ENCODE measurements around the gene XPR1. TPM values are rescaled to one million over a fixed set of nuclear protein-coding genes. Genes with fewer than 3 reads are reported as not detected.

Gene XPR1
- total and polyA plus RNA-seq, 2 donors = 9.5 to 10.3 TPM

DNA sequence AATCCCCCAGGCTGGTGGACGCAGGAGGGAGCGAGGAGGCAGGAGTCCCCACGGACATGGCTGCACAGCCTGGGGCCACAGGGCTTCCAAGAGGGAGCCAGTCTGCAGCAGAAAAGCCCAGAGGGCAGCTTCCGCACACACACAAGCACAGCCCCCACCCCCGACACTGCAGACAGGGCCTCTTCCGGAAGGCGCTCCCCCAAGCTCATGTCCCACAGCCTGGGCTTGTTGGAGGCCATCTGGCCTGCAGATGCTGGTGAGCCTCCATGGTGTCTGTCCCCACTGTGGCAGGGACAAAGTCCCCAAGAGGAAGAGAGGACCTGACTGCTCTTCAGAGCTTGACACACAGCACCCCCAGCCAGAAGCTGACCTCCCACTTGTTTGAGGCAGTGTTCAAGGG lies 267.4 kb downstream of the XPR1 start:
- Histone ChIP-seq H3K27ac (ENCODE audit: low read depth in 1 of 2, low read length in 1 of 2) (no peak overlapping the region), H3K4me3 (ENCODE audit: low read length in 2 of 2) (no peak overlapping the region), H3K9me3 (ENCODE audit: control insufficient read depth in 2 of 2, insufficient read depth in 1 of 2, low read length in 1 of 2) (no peaks in the 10 kb centered on the region), H3K27me3 (ENCODE audit: control insufficient read depth in 2 of 2, insufficient read depth in 1 of 2, low read length in 1 of 2) (no peaks in the 10 kb centered on the region), H3K36me3 (ENCODE audit: control insufficient read depth in 2 of 2, insufficient read depth in 2 of 2, low read length in 1 of 2) (no peaks in the 10 kb centered on the region), H3K4me1 (ENCODE audit: control insufficient read depth in 2 of 2, insufficient read depth in 2 of 2, low read length in 2 of 2) (peaks cover 0 to 11% of the 10 kb centered on the region in 2 donors)
- no peak for DNase-seq (ENCODE audit: low read depth in 6 of 9, low spot score in 9 of 9)
- WGBS = 89% methylated on average over 7 of the region's 7 CpGs

DNA sequence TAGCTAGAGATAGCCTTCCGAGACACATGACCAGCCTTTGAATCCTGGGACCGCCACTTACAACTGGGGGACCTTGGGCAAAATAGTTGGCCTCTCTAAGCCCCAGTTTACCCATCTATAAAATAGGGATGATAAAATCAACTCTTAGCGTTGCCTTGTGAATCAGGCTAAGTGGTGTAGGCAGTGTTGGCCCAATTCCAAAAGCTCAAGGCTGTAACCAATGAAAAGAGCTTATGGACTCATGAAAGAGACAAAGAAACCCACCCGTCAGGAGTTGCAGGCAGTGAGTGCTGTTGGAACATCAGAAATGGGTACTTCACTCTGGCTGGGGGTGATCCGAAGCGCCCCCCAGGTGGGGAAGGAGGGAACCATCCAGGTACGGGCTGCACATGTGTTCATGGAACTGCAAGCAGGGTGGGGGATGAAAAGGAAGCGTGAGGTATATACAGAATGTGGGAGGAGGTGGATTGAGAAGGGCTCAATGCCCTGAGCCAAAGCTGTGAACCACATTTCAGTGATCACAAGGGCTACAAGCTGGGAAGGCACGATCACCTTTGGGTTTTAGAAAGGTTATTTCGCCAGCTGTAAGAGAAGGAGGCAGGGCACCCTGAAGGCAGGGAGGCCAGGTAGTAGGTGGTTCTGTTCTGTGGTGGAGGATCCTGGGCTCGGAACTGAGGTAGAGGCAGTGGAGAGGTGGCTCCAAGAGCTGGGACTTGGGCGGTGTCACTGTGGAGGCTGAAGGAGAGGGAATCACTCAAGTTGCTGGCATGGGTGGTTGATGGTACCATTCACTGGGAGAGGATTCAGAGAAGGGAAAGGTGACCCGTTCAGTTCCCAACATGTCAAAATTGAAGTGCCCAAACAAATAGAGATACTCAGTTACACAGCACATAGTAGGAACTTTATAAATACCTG lies 269.5 kb downstream of the XPR1 start:
- no peak for DNase-seq (ENCODE audit: low read depth in 6 of 9, low spot score in 9 of 9)
- Histone ChIP-seq H3K4me1 (ENCODE audit: control insufficient read depth in 2 of 2, insufficient read depth in 2 of 2, low read length in 2 of 2) (peaks cover 0 to 8% of the 10 kb centered on the region in 2 donors), H3K27ac (ENCODE audit: low read depth in 1 of 2, low read length in 1 of 2) (no peak overlapping the region), H3K27me3 (ENCODE audit: control insufficient read depth in 2 of 2, insufficient read depth in 1 of 2, low read length in 1 of 2) (no peaks in the 10 kb centered on the region), H3K36me3 (ENCODE audit: control insufficient read depth in 2 of 2, insufficient read depth in 2 of 2, low read length in 1 of 2) (no peaks in the 10 kb centered on the region), H3K9me3 (ENCODE audit: control insufficient read depth in 2 of 2, insufficient read depth in 1 of 2, low read length in 1 of 2) (no peaks in the 10 kb centered on the region), H3K4me3 (ENCODE audit: low read length in 2 of 2) (no peak overlapping the region)
- 92% methylated on average over 13 of the region's 13 CpGs for WGBS

DNA sequence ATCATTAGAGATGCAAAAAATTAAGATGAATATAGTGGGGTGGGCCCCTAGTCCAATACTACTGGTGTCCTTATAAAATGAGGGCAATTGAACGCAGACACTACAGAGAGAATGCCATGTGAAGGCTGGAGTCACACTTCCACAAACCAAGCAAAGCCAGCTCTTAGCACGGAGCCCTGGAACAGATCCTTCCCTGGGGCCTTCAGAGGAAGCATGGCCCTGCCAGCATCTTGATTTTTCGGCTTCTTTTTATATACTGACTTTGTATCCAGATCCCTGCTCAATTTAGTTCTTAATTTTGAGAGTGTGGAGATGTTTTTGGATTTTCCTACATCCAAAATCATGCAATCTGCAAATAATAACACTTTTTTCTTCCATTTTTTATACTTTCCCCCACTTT lies 270.7 kb downstream of the XPR1 start:
- Histone ChIP-seq H3K4me1 (ENCODE audit: control insufficient read depth in 2 of 2, insufficient read depth in 2 of 2, low read length in 2 of 2) (peaks cover 0 to 8% of the 10 kb centered on the region in 2 donors), H3K27me3 (ENCODE audit: control insufficient read depth in 2 of 2, insufficient read depth in 1 of 2, low read length in 1 of 2) (no peaks in the 10 kb centered on the region), H3K9me3 (ENCODE audit: control insufficient read depth in 2 of 2, insufficient read depth in 1 of 2, low read length in 1 of 2) (no peaks in the 10 kb centered on the region), H3K4me3 (ENCODE audit: low read length in 2 of 2) (no peak overlapping the region), H3K27ac (ENCODE audit: low read depth in 1 of 2, low read length in 1 of 2) (no peak overlapping the region), H3K36me3 (ENCODE audit: control insufficient read depth in 2 of 2, insufficient read depth in 2 of 2, low read length in 1 of 2) (no peaks in the 10 kb centered on the region)
- no peak for DNase-seq (ENCODE audit: low read depth in 6 of 9, low spot score in 9 of 9)
- 97% methylated on average over 3 of the region's 3 CpGs for WGBS

DNA sequence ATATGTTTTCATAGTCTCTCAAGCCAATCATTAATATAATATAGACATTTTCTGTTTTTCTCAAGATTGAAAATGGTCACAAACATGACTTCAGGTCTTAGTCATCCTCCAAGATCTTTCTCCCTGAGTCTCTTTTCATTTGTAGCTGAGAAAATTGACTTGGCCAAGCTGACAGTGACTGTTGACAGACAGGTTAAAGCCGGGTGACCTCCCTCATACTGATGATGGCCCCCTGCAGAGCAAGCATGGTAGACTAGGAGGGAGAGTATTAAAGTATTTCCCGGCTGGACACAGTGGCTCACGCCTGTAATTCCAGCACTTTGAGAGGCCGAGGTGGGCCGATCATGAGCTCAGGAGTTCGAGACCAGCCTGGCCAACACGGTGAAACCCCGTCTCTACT lies 274.1 kb downstream of the XPR1 start:
- Histone ChIP-seq H3K4me1 (ENCODE audit: control insufficient read depth in 2 of 2, insufficient read depth in 2 of 2, low read length in 2 of 2) (peaks cover 5 to 6% of the 10 kb centered on the region in 2 donors), H3K4me3 (ENCODE audit: low read length in 2 of 2) (no peak overlapping the region), H3K9me3 (ENCODE audit: control insufficient read depth in 2 of 2, insufficient read depth in 1 of 2, low read length in 1 of 2) (no peaks in the 10 kb centered on the region), H3K27ac (ENCODE audit: low read depth in 1 of 2, low read length in 1 of 2) (no peak overlapping the region), H3K36me3 (ENCODE audit: control insufficient read depth in 2 of 2, insufficient read depth in 2 of 2, low read length in 1 of 2) (no peaks in the 10 kb centered on the region), H3K27me3 (ENCODE audit: control insufficient read depth in 2 of 2, insufficient read depth in 1 of 2, low read length in 1 of 2) (peaks cover 0 to 5% of the 10 kb centered on the region in 2 donors)
- WGBS = 98% methylated on average over 8 of the region's 8 CpGs
- DNase-seq (ENCODE audit: low read depth in 6 of 9, low spot score in 9 of 9) = no peak

DNA sequence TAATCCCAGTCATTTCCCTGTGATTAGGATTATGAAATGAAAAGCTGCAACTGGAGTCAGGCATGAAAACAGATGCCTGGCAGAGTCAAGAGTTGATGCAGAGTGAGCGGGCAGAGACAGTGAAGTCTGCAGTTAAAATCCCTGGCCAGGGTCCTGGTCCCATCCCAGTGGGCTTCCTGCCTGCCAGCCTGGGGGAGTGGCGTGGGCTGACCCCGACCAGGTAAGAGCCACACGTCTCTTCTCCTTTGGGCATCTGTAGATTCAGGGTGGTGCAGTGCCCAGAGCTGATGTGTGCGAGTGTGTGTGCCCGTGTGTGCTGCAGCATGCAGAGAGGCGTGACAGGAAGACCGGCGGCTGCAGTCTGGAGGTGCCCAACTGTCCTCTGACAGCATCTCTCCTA lies 274.7 kb downstream of the XPR1 start:
- H3K4me1 ChIP-seq (ENCODE audit: control insufficient read depth in 2 of 2, insufficient read depth in 2 of 2, low read length in 2 of 2) = peaks cover 7 to 8% of the 10 kb centered on the region in 2 donors
- H3K36me3 ChIP-seq (ENCODE audit: control insufficient read depth in 2 of 2, insufficient read depth in 2 of 2, low read length in 1 of 2) = no peaks in the 10 kb centered on the region
- no peaks in the 10 kb centered on the region for H3K9me3 ChIP-seq (ENCODE audit: control insufficient read depth in 2 of 2, insufficient read depth in 1 of 2, low read length in 1 of 2)
- no peak overlapping the region for H3K27ac ChIP-seq (ENCODE audit: low read depth in 1 of 2, low read length in 1 of 2)
- H3K27me3 ChIP-seq (ENCODE audit: control insufficient read depth in 2 of 2, insufficient read depth in 1 of 2, low read length in 1 of 2) = peaks cover 3 to 10% of the 10 kb centered on the region in 2 donors
- WGBS = 96% methylated on average over 9 of the region's 9 CpGs
- DNase-seq (ENCODE audit: low read depth in 6 of 9, low spot score in 9 of 9) = no peak
- no peak overlapping the region for H3K4me3 ChIP-seq (ENCODE audit: low read length in 2 of 2)

DNA sequence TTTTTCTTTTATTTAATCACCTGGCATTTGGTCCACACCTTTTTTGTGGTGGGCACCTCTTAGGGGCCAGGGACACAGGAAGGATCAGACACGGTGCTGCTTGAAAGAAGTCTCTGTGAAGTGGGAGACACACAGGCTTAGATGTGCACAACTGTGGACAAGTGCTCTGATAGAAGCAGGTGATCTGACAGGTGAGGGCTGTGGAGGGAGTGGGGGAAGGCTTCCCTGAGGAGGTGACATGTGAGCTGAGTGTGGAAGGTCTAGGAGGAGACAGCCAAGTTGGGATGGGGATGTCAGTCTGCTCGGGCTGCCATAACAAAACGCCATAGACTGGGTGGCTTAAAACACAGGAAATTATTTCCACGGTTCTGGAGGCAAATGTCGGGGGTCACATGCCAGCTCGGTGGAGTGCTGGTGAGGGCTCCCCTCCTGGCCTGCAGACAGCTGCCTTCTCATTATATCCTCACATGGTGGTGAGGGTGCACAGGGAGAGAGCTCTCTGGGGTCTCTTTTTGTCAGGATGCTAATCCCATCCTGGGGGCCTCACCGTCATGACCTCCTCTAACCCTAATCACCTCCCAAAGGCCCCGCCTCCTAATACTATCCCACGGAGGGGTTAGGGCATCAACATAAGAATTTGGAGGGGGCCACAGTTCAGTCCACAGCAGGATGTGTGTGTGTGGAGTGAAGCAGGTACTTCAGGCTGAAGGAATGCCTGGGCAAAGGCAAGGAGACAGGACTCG lies 275.7 kb downstream of the XPR1 start:
- DNase-seq (ENCODE audit: low read depth in 6 of 9, low spot score in 9 of 9) = no peak
- 93% methylated on average over 10 of the region's 10 CpGs for WGBS

DNA sequence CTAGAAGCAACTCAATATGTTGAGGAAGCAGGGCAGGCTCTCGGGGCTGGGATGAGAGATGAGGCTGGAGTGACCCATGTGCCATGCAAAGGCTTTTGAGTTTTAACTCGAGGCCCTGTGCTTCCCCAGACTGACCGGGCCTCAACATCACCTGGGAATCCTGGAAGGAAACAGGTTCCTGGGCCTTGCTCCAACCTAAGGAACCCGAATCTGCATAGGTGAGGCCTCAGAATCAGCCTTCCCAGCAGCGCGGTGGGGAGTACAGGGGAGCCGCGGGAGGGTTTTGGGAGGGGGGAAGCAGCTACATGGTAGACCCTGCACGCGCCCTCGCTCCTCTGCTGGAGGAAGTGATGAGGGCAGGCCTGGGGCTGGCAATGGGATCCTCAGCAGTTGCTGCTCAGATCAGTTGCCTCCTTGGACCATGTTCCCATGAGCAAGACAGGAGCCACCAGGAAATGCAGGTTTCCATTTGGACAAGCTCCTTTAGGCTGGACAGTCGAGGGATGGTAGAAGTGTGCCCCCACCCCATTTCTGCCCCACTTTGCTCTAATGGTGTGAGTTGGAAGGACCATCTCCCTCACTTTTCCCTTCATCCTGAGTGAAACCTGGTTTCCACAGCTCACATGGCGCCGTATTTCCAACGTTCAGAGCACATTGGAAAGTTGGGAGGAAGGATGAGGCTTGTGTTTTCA lies 276.4 kb downstream of the XPR1 start:
- Histone ChIP-seq H3K4me1 (ENCODE audit: control insufficient read depth in 2 of 2, insufficient read depth in 2 of 2, low read length in 2 of 2) (peaks cover 16 to 21% of the 10 kb centered on the region in 2 donors), H3K36me3 (ENCODE audit: control insufficient read depth in 2 of 2, insufficient read depth in 2 of 2, low read length in 1 of 2) (no peaks in the 10 kb centered on the region), H3K4me3 (ENCODE audit: low read length in 2 of 2) (no peak overlapping the region), H3K27me3 (ENCODE audit: control insufficient read depth in 2 of 2, insufficient read depth in 1 of 2, low read length in 1 of 2) (peaks cover 19 to 27% of the 10 kb centered on the region in 2 donors), H3K27ac (ENCODE audit: low read depth in 1 of 2, low read length in 1 of 2) (no peak overlapping the region), H3K9me3 (ENCODE audit: control insufficient read depth in 2 of 2, insufficient read depth in 1 of 2, low read length in 1 of 2) (no peaks in the 10 kb centered on the region)
- no peak for DNase-seq (ENCODE audit: low read depth in 6 of 9, low spot score in 9 of 9)
- WGBS = 96% methylated on average over 15 of the region's 15 CpGs

More for the DNA sequence above, 275.7 kb downstream of the XPR1 start:
- peaks cover 15 to 16% of the 10 kb centered on the region in 2 donors for H3K4me1 ChIP-seq (ENCODE audit: control insufficient read depth in 2 of 2, insufficient read depth in 2 of 2, low read length in 2 of 2)
- H3K27me3 ChIP-seq (ENCODE audit: control insufficient read depth in 2 of 2, insufficient read depth in 1 of 2, low read length in 1 of 2) = peaks cover 12 to 20% of the 10 kb centered on the region in 2 donors
- H3K27ac ChIP-seq (ENCODE audit: low read depth in 1 of 2, low read length in 1 of 2) = no peak overlapping the region
- no peaks in the 10 kb centered on the region for H3K36me3 ChIP-seq (ENCODE audit: control insufficient read depth in 2 of 2, insufficient read depth in 2 of 2, low read length in 1 of 2)
- H3K4me3 ChIP-seq (ENCODE audit: low read length in 2 of 2) = no peak overlapping the region
- no peaks in the 10 kb centered on the region for H3K9me3 ChIP-seq (ENCODE audit: control insufficient read depth in 2 of 2, insufficient read depth in 1 of 2, low read length in 1 of 2)

DNA sequence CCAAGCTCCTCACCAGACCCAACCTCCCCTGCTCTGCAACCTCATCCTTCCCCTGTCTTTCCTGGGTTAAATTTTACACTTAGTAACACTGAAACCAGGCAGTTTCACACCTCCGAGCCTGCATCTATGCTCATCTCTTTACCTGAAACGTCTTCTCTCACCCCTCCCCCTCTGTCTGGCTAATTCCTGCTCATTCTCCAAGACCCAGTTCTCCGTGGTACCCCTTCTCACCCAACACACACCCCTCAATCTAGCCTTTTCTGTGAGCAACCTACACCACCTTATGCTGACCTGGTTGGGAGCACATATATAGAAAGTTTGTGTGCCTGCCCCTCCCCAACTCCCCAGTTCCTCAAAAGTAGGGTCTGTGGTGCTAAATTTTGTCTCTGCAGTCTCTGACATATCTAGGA lies 277.2 kb downstream of the XPR1 start:
- Histone ChIP-seq H3K27ac (ENCODE audit: low read depth in 1 of 2, low read length in 1 of 2) (no peak overlapping the region), H3K36me3 (ENCODE audit: control insufficient read depth in 2 of 2, insufficient read depth in 2 of 2, low read length in 1 of 2) (no peaks in the 10 kb centered on the region), H3K9me3 (ENCODE audit: control insufficient read depth in 2 of 2, insufficient read depth in 1 of 2, low read length in 1 of 2) (no peaks in the 10 kb centered on the region), H3K4me1 (ENCODE audit: control insufficient read depth in 2 of 2, insufficient read depth in 2 of 2, low read length in 2 of 2) (peaks cover 16 to 21% of the 10 kb centered on the region in 2 donors), H3K4me3 (ENCODE audit: low read length in 2 of 2) (no peak overlapping the region), H3K27me3 (ENCODE audit: control insufficient read depth in 2 of 2, insufficient read depth in 1 of 2, low read length in 1 of 2) (peaks cover 26 to 35% of the 10 kb centered on the region in 2 donors)
- no peak for DNase-seq (ENCODE audit: low read depth in 6 of 9, low spot score in 9 of 9)
- 90% methylated on average over 3 of the region's 3 CpGs for WGBS
